IMR-90 (cell line): ENCODE results near the gene DRAXIN. TPM values are rescaled to one million over a fixed set of nuclear protein-coding genes. Genes with fewer than 3 reads are reported as not detected.

ENCODE experiments used
- MAZ ChIP-seq: IDR thresholded peaks from 2 replicates; pipeline ENCODE4 v1.6.1; 2012; ENCODE audit warnings: low read depth, mild to moderate bottlenecking, low read length, improper control_type of control experiment, moderate library complexity, borderline replicate concordance
- MXI1 ChIP-seq: IDR thresholded peaks from 2 replicates; pipeline ENCODE4 v1.6.1; 2012; ENCODE audit warnings: low read depth, mild to moderate bottlenecking, low read length, moderate library complexity, borderline replicate concordance
- POLR2A ChIP-seq: IDR thresholded peaks from 2 replicates; pipeline ENCODE4 v1.6.1; 2012; ENCODE audit warnings: mild to moderate bottlenecking, low read depth, low read length
- polyA plus RNA-seq, 3 experiments: library from polyadenylated mRNA; depleted of rRNA; stranded (reverse); fragments of >200 nt; gene quantifications; 2 replicates each; pipeline ENCODE4 v1.2.3, GENCODE V29; 2012; ENCODE audit warnings: low replicate concordance in 1 of 3
- total RNA-seq: library from RNA; depleted of rRNA; stranded (reverse); fragments of >200 nt; gene quantifications from 2 replicates; pipeline ENCODE4 v1.2.3, GENCODE V29; 2012
- TF ChIP-seq, protein P1 (sequence below): conservative IDR thresholded peaks from 2 replicates; pipeline ENCODE4 v1.5.1; 2012; ENCODE audit warnings: mild to moderate bottlenecking, low read depth, low read length, improper control_type of control experiment

DRAXIN gene
- total and polyA plus RNA-seq, 2 of the 4 experiments (the other 2 are of a cell fraction): under 0.01 to 0.02 TPM

DNA sequence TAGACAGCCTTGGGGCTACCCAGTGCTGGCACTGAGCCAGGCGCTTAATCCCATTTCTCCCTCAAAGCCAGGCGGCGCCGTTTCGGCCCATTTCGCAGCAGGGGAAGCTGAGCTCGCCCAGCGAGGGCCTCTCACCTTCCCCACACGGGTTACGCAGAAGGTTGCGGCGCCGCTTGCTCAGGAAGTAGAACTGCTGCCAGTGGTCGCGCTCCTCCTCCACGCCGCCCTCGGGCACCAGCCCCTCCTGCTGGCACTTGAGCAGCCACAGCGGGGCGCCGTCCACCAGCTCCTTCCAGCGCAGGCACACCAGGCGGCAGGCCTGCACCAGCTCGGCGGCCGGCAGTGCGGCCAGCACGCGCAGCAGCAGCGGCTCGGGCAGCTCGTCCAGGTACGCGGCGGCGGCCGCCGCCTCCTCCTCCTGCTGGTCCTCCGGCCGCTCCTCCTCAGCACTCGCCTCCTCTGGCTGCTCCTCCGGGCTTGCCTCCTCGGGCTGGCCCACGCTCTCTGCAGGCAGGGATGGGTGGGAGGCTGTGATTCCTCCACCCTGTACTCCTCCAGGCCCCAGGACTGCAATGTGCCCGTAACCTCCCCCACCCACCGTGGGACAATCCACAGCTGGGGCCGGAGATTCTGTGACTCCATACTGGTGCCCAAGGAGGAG lies 41.0 kb upstream of the DRAXIN start (continued):
- TF ChIP-seq, protein P1, sequence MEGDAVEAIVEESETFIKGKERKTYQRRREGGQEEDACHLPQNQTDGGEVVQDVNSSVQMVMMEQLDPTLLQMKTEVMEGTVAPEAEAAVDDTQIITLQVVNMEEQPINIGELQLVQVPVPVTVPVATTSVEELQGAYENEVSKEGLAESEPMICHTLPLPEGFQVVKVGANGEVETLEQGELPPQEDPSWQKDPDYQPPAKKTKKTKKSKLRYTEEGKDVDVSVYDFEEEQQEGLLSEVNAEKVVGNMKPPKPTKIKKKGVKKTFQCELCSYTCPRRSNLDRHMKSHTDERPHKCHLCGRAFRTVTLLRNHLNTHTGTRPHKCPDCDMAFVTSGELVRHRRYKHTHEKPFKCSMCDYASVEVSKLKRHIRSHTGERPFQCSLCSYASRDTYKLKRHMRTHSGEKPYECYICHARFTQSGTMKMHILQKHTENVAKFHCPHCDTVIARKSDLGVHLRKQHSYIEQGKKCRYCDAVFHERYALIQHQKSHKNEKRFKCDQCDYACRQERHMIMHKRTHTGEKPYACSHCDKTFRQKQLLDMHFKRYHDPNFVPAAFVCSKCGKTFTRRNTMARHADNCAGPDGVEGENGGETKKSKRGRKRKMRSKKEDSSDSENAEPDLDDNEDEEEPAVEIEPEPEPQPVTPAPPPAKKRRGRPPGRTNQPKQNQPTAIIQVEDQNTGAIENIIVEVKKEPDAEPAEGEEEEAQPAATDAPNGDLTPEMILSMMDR: peak; percentile 75
- TF ChIP-seq MAZ (peak; percentile 64; the same call in 1 of the 2 replicates), MXI1 (no peak), POLR2A (no peak)
